Measurements from ENCODE around the gene PF4V1. TPM values are rescaled to one million over a fixed set of nuclear protein-coding genes. Genes with fewer than 3 reads are reported as not detected.
A peak's percentile ranks its signal among the peaks of the same experiment; 100 is the strongest.

Gene PF4V1
- total RNA-seq, 4 donors from 2014 or later: not detected

DNA sequence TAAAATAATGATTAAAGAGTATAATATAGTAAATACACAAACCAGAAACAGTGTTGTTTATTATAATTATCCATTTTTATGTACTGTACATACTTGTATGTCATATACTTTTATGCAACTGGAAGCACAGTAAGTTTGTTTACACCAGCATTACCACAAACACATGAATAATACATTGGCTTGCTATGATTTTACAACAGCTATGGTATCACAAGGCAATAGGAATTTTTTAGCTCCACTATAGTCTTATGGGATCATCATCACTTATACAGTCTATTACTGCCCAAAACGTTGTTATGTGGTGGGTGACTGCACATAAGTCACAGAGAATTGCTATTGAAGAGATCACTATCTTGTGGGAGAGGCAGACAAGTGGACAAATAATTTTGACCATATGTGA is 1.8 kb upstream of the PF4V1 start:
- no peak for DNase-seq (ENCODE audit: low spot score in 2 of 2)
- H3K4me1 ChIP-seq: peaks cover 0 to 16% (median 0%) of the 10 kb centered on the region in 4 donors
- H3K27ac ChIP-seq: no peak overlapping the region
- H3K27me3 ChIP-seq: no peaks in the 10 kb centered on the region
- WGBS, 2 donors: 71 to 77% methylated on average over 1 of the region's 1 CpG
- TF ChIP-seq EP300 (IDR thresholded peaks at IDR 0.05) (no peak), POLR2A (IDR thresholded peaks at IDR 0.05) (no peak)
- TF ChIP-seq, protein P1, sequence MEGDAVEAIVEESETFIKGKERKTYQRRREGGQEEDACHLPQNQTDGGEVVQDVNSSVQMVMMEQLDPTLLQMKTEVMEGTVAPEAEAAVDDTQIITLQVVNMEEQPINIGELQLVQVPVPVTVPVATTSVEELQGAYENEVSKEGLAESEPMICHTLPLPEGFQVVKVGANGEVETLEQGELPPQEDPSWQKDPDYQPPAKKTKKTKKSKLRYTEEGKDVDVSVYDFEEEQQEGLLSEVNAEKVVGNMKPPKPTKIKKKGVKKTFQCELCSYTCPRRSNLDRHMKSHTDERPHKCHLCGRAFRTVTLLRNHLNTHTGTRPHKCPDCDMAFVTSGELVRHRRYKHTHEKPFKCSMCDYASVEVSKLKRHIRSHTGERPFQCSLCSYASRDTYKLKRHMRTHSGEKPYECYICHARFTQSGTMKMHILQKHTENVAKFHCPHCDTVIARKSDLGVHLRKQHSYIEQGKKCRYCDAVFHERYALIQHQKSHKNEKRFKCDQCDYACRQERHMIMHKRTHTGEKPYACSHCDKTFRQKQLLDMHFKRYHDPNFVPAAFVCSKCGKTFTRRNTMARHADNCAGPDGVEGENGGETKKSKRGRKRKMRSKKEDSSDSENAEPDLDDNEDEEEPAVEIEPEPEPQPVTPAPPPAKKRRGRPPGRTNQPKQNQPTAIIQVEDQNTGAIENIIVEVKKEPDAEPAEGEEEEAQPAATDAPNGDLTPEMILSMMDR (IDR thresholded peaks at IDR 0.05): no peak
- no peaks in the 10 kb centered on the region for H3K9me3 ChIP-seq
- no peaks in the 10 kb centered on the region for H3K36me3 ChIP-seq
- no peak overlapping the region for H3K4me3 ChIP-seq

DNA sequence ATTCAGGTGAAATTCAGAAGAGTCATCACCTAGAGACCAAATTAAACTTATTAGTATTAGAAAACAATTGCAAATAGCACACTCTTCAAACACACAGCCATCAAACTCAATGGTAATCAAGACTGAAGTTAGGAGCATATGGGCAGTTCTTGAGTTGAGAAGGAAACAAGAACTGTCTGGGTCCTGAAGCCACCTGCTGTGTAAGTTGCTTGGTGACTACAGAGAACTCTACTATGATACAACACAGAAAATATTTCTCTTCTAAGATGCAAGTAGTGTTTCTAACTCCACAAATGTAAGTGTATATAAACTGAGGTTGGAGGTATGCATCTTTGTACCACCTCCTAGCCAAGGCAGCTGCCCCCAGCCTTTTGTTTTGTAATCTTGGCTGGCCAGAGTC is 325 bp upstream of the PF4V1 start:
- no peaks in the 10 kb centered on the region for H3K36me3 ChIP-seq
- no peaks in the 10 kb centered on the region for H3K9me3 ChIP-seq
- H3K27ac ChIP-seq: no peak overlapping the region
- H3K4me1 ChIP-seq: peaks cover 0 to 16% (median 0%) of the 10 kb centered on the region in 4 donors
- no peak for DNase-seq (ENCODE audit: low spot score in 2 of 2)
- no peak overlapping the region for H3K4me3 ChIP-seq
- TF ChIP-seq EP300 (IDR thresholded peaks at IDR 0.05) (no peak), POLR2A (IDR thresholded peaks at IDR 0.05) (no peak)
- TF ChIP-seq, protein P1 (IDR thresholded peaks at IDR 0.05): no peak
- H3K27me3 ChIP-seq: no peaks in the 10 kb centered on the region

DNA sequence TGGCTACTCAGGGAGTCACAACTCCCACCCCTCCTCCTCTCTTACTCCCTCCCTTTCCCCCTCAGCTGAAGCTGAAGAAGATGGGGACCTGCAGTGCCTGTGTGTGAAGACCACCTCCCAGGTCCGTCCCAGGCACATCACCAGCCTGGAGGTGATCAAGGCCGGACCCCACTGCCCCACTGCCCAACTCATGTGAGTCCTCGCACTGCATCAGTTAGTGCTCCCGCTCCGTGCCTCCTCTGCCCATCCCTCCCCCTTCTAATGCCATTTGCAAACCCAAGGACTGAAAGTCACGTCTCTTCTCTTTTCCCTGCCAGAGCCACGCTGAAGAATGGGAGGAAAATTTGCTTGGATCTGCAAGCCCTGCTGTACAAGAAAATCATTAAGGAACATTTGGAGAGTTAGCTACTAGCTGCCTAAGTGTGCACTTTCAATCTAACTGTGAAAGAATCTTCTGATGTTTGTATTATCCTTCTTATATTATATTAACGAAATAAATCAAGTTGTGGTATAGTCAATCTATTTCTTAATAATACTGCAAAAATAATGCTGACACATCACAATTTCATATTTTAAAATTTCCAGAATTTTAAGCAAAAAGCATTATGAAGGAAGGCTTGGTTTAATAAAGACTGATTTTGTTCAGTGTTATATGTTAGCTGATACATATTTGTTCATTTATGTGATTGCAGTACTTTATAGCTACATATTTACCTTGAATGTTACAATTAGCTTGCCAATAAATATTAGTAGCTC is 800 bp downstream of the PF4V1 start:
- no peak overlapping the region for H3K4me3 ChIP-seq
- TF ChIP-seq, protein P1 (IDR thresholded peaks at IDR 0.05): no peak
- no peaks in the 10 kb centered on the region for H3K27me3 ChIP-seq
- peaks cover 0 to 16% (median 0%) of the 10 kb centered on the region in 4 donors for H3K4me1 ChIP-seq
- no peak for DNase-seq (ENCODE audit: low spot score in 2 of 2)
- H3K9me3 ChIP-seq: no peaks in the 10 kb centered on the region
- WGBS, 2 donors: 31 to 53% methylated on average over 8 of the region's 8 CpGs
- no peak overlapping the region for H3K27ac ChIP-seq
- no peaks in the 10 kb centered on the region for H3K36me3 ChIP-seq

DNA sequence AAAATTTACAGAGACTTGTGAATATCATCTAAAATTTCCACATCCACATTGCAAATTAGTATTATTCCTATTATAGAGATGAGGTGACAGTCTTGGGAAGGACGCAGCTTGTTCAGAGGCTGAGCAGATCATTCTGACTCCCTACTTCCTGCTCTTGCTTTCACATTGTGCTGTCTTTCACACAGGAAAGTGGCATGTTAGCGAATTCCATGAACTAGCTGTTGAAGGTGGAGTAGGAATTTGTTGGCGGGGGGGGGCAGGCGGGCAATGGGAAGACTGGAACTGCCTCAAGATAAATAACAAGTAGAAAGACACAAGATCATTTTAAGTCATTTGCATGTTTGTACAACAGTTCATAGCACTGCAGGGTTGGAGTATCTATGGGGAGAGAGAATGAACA is 2.3 kb downstream of the PF4V1 start:
- H3K4me3 ChIP-seq: no peak overlapping the region
- H3K4me1 ChIP-seq: peaks cover 0 to 24% (median 0%) of the 10 kb centered on the region in 4 donors
- WGBS, 2 donors: 72 to 79% methylated on average over 4 of the region's 4 CpGs
- no peaks in the 10 kb centered on the region for H3K27me3 ChIP-seq
- DNase-seq (ENCODE audit: low spot score in 2 of 2): no peak
- TF ChIP-seq POLR2A (IDR thresholded peaks at IDR 0.05) (no peak), EP300 (IDR thresholded peaks at IDR 0.05) (no peak)
- TF ChIP-seq, protein P1 (IDR thresholded peaks at IDR 0.05): no peak
- no peaks in the 10 kb centered on the region for H3K36me3 ChIP-seq
- H3K9me3 ChIP-seq: no peaks in the 10 kb centered on the region
- no peak overlapping the region for H3K27ac ChIP-seq

DNA sequence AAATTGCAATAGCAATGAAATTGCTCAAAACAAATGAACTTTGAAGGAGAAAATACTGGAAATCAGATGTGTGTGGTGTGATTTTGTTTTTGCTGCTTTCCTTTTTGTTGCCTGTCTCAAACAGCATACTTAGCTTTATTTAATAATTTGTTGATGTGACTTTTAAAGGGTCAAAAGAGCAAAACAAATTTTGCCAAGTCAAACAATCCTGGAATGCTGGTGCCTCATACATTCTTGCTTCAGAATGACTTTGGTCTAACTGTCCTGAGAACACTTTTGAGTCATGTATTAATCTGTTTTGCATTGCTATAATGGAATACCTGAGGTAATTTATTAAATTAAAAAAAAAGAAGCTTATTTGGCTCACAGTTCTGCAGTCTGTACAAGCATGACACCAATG is 3.4 kb downstream of the PF4V1 start:
- no peak overlapping the region for H3K4me3 ChIP-seq
- no peaks in the 10 kb centered on the region for H3K27me3 ChIP-seq
- DNase-seq (ENCODE audit: low spot score in 2 of 2): peak in 1 of 2 donors; percentile 16
- TF ChIP-seq, protein P1 (IDR thresholded peaks at IDR 0.05): no peak
- TF ChIP-seq EP300 (IDR thresholded peaks at IDR 0.05): peak in 1 of 2 donors; percentile 59
- no peaks in the 10 kb centered on the region for H3K36me3 ChIP-seq
- H3K27ac ChIP-seq: peak overlapping the region in 1 of 4 donors; percentile 43
- no peaks in the 10 kb centered on the region for H3K9me3 ChIP-seq
- peaks cover 0 to 24% (median 0%) of the 10 kb centered on the region in 4 donors for H3K4me1 ChIP-seq
